ENCODE data around the gene PROP1. TPM values are rescaled to one million over a fixed set of nuclear protein-coding genes. Genes with fewer than 3 reads are reported as not detected.

The PROP1 gene
- total RNA-seq, 4 donors from 2014 or later: not detected

GRCh38 chr5:177997846-177998245 lies 1.8 kb upstream of the PROP1 start:
- no peaks in the 10 kb centered on the region for H3K9me3 ChIP-seq
- H3K4me3 ChIP-seq: no peak overlapping the region
- no peaks in the 10 kb centered on the region for H3K36me3 ChIP-seq
- no peak for TF ChIP-seq EP300 (IDR thresholded peaks at IDR 0.05)
- TF ChIP-seq CTCF (IDR thresholded peaks at IDR 0.05): no peak
- no peak for TF ChIP-seq POLR2A (IDR thresholded peaks at IDR 0.05)
- TF ChIP-seq POLR2AphosphoS5 (IDR thresholded peaks at IDR 0.05): no peak
- WGBS, 2 donors (ENCODE audit: low coverage in 1 of 2): 40 to 83% methylated on average over 1 of the region's 1 CpG
- no peaks in the 10 kb centered on the region for H3K4me1 ChIP-seq
- no peak overlapping the region for H3K27ac ChIP-seq
- H3K27me3 ChIP-seq: peaks cover 83% of the 10 kb centered on the region
- no peak for ATAC-seq

- Histone ChIP-seq H3K9me3 (no peaks in the 10 kb centered on the region), H3K36me3 (no peaks in the 10 kb centered on the region), H3K4me1 (no peaks in the 10 kb centered on the region), H3K4me3 (no peak overlapping the region), H3K27ac (no peak overlapping the region), H3K27me3 (peaks cover 78% of the 10 kb centered on the region)
- ATAC-seq: no peak
- TF ChIP-seq POLR2AphosphoS5 (IDR thresholded peaks at IDR 0.05) (no peak), EP300 (IDR thresholded peaks at IDR 0.05) (no peak), POLR2A (IDR thresholded peaks at IDR 0.05) (no peak), CTCF (IDR thresholded peaks at IDR 0.05) (no peak)
- WGBS, 2 donors (ENCODE audit: low coverage in 1 of 2): 72 to 85% methylated on average over 6 of the region's 6 CpGs
Observed at GRCh38 chr5:177997319-177997670, 1.3 kb upstream of the PROP1 start.

- no peaks in the 10 kb centered on the region for H3K36me3 ChIP-seq
Observed at GRCh38 chr5:177996660-177997318, 747 bp upstream of the PROP1 start.

GRCh38 chr5:177994561-177995190 lies 1.4 kb downstream of the PROP1 start:
- no peaks in the 10 kb centered on the region for H3K4me1 ChIP-seq
- 65 to 76% methylated on average over 5 to 7 of the region's 10 CpGs for WGBS, 2 donors (ENCODE audit: low coverage in 1 of 2)
- no peak for ATAC-seq
- TF ChIP-seq POLR2AphosphoS5 (IDR thresholded peaks at IDR 0.05): no peak
- H3K4me3 ChIP-seq: no peak overlapping the region
- no peak overlapping the region for H3K27ac ChIP-seq
- H3K27me3 ChIP-seq: peaks cover 66% of the 10 kb centered on the region
- H3K9me3 ChIP-seq: no peaks in the 10 kb centered on the region
- no peaks in the 10 kb centered on the region for H3K36me3 ChIP-seq

More at GRCh38 chr5:177996660-177997318, 747 bp upstream of the PROP1 start:
- peaks cover 74% of the 10 kb centered on the region for H3K27me3 ChIP-seq
- 76 to 81% methylated on average over 3 of the region's 7 CpGs for WGBS, 2 donors (ENCODE audit: low coverage in 1 of 2)
- H3K4me1 ChIP-seq: no peaks in the 10 kb centered on the region
- no peak overlapping the region for H3K27ac ChIP-seq
- no peak for ATAC-seq
- no peak overlapping the region for H3K4me3 ChIP-seq
- no peaks in the 10 kb centered on the region for H3K9me3 ChIP-seq
- TF ChIP-seq EP300 (IDR thresholded peaks at IDR 0.05) (no peak), POLR2AphosphoS5 (IDR thresholded peaks at IDR 0.05) (no peak), CTCF (IDR thresholded peaks at IDR 0.05) (no peak), POLR2A (IDR thresholded peaks at IDR 0.05) (no peak)

- TF ChIP-seq CTCF (IDR thresholded peaks at IDR 0.05): no peak
- TF ChIP-seq POLR2A (IDR thresholded peaks at IDR 0.05): no peak
- TF ChIP-seq EP300 (IDR thresholded peaks at IDR 0.05): no peak
Observed at GRCh38 chr5:177994063-177994462, 2.0 kb downstream of the PROP1 start.

More at GRCh38 chr5:177994063-177994462, 2.0 kb downstream of the PROP1 start:
- WGBS, 2 donors (ENCODE audit: low coverage in 1 of 2): 58 to 100% methylated on average over 5 to 8 of the region's 19 CpGs
- Histone ChIP-seq H3K36me3 (no peaks in the 10 kb centered on the region), H3K4me1 (no peaks in the 10 kb centered on the region), H3K4me3 (no peak overlapping the region), H3K27ac (no peak overlapping the region), H3K9me3 (no peaks in the 10 kb centered on the region), H3K27me3 (peaks cover 64% of the 10 kb centered on the region)
- no peak for ATAC-seq
